ENCODE measurements around the gene CYP27B1. TPM values are rescaled to one million over a fixed set of nuclear protein-coding genes. Genes with fewer than 3 reads are reported as not detected.

Gene CYP27B1
- total RNA-seq, 1 experiment from 2014 or later = 11.6 TPM

DNA sequence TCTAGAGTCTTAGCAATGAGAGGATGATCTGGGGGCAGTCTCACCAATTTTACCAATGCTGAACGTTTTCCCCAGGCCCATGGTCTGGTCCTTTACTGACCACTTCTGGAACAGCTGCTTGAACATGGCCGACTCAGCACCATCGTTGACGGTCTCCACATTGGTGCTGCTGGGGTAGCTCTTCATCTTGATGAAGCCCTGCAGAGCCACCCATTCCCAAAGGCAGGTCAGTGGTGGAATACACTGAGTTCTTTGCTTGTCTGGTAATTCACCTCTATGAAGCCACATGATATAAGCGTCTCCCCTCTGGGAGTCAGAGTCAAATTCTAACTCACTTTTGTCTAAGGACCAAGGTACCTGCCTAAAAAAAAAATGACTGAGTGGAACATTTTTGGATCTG is 41.5 kb upstream of the CYP27B1 start:
- Histone ChIP-seq H4K20me1 (ENCODE audit: insufficient read depth) (no peaks in the 10 kb centered on the region), H3K36me3 (ENCODE audit: control insufficient read depth in 1 of 2, insufficient read depth in 2 of 2, low read length in 2 of 2) (no peaks in the 10 kb centered on the region), H3K9me3 (ENCODE audit: control insufficient read depth in 1 of 2, insufficient read depth in 1 of 2, low read depth in 1 of 2, low read length in 2 of 2) (no peaks in the 10 kb centered on the region), H3K79me2 (ENCODE audit: insufficient read depth, low read length) (no peaks in the 10 kb centered on the region), H3K9me2 (ENCODE audit: insufficient read depth) (no peaks in the 10 kb centered on the region), H3K27me3 (ENCODE audit: insufficient read depth, low read length) (no peaks in the 10 kb centered on the region), H3K4me1 (ENCODE audit: control insufficient read depth in 1 of 2, insufficient read depth in 2 of 2, low read length in 2 of 2) (peaks cover 0 to 16% of the 10 kb centered on the region in 2 experiments; a peak in 2 of 4 replicates), H3K4me2 (ENCODE audit: low read length) (no peak overlapping the region), H3K4me3 (replicated peaks in 1 of 2; ENCODE audit: low read depth in 1 of 2, low read length in 2 of 2) (no peak overlapping the region), H3K27ac (ENCODE audit: low read depth, low read length) (no peak overlapping the region), H3K9ac (ENCODE audit: low read length) (no peak overlapping the region), H2AFZ (ENCODE audit: low read depth, low read length, poor library complexity, severe bottlenecking) (no peak overlapping the region)
- RAD21 ChIA-PET (ENCODE audit: low non-redundant PET in 1 of 2, low total read pairs in 2 of 2, uncharacterized antibody in 2 of 2, unreplicated experiment in 2 of 2) = no interaction called here
- BruUV-seq (replicated peaks) = no TSS peak
- POLR2A ChIA-PET = no interaction called here
- no peak for DNase-seq (ENCODE audit: low read depth, low spot score)
- no peak for ATAC-seq
- CTCF ChIA-PET = no interaction called here
- intact Hi-C loops (cut with micrococcal nuclease) = no loop called here
- no peak for TF ChIP-seq ZNF274 (IDR thresholded peaks at IDR 0.05; ENCODE audit: low read depth, low read length)
- no peak for TF ChIP-seq CEBPB (IDR thresholded peaks at IDR 0.05; ENCODE audit: low read depth)
- TF ChIP-seq JUND (IDR thresholded peaks at IDR 0.05) = no peak
- no peak for TF ChIP-seq POLR2AphosphoS5 (IDR thresholded peaks at IDR 0.05; ENCODE audit: low read depth, low read length)
- no peak for TF ChIP-seq SRF (IDR thresholded peaks at IDR 0.05; ENCODE audit: low read depth)
- TF ChIP-seq FOSL1 (IDR thresholded peaks at IDR 0.05; ENCODE audit: low read depth) = no peak
- no peak for TF ChIP-seq SIN3A (IDR thresholded peaks at IDR 0.05; ENCODE audit: low read depth)
- TF ChIP-seq EGR1 (IDR thresholded peaks at IDR 0.05; ENCODE audit: low read depth) = no peak
- TF ChIP-seq, protein P1, sequence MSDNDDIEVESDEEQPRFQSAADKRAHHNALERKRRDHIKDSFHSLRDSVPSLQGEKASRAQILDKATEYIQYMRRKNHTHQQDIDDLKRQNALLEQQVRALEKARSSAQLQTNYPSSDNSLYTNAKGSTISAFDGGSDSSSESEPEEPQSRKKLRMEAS (IDR thresholded peaks at IDR 0.05) = no peak
- no peak for TF ChIP-seq POLR2A (IDR thresholded peaks at IDR 0.05; ENCODE audit: borderline replicate concordance, extremely low read depth, insufficient read depth, insufficient read length)
- no peak for TF ChIP-seq ELF1 (IDR thresholded peaks at IDR 0.05; ENCODE audit: borderline replicate concordance, low read depth)
- TF ChIP-seq, protein P2, sequence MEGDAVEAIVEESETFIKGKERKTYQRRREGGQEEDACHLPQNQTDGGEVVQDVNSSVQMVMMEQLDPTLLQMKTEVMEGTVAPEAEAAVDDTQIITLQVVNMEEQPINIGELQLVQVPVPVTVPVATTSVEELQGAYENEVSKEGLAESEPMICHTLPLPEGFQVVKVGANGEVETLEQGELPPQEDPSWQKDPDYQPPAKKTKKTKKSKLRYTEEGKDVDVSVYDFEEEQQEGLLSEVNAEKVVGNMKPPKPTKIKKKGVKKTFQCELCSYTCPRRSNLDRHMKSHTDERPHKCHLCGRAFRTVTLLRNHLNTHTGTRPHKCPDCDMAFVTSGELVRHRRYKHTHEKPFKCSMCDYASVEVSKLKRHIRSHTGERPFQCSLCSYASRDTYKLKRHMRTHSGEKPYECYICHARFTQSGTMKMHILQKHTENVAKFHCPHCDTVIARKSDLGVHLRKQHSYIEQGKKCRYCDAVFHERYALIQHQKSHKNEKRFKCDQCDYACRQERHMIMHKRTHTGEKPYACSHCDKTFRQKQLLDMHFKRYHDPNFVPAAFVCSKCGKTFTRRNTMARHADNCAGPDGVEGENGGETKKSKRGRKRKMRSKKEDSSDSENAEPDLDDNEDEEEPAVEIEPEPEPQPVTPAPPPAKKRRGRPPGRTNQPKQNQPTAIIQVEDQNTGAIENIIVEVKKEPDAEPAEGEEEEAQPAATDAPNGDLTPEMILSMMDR (IDR thresholded peaks at IDR 0.05 in 2 of 3, conservative IDR thresholded peaks at IDR 0.05 in 1 of 3; ENCODE audit: borderline replicate concordance in 1 of 3, insufficient read depth in 1 of 3, low read depth in 2 of 3, low read length in 2 of 3) = no peak
- no peak for TF ChIP-seq EZH2 (IDR thresholded peaks at IDR 0.05)
- TF ChIP-seq, protein P3, sequence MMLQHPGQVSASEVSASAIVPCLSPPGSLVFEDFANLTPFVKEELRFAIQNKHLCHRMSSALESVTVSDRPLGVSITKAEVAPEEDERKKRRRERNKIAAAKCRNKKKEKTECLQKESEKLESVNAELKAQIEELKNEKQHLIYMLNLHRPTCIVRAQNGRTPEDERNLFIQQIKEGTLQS (IDR thresholded peaks at IDR 0.05) = no peak
- TF ChIP-seq, protein P4, sequence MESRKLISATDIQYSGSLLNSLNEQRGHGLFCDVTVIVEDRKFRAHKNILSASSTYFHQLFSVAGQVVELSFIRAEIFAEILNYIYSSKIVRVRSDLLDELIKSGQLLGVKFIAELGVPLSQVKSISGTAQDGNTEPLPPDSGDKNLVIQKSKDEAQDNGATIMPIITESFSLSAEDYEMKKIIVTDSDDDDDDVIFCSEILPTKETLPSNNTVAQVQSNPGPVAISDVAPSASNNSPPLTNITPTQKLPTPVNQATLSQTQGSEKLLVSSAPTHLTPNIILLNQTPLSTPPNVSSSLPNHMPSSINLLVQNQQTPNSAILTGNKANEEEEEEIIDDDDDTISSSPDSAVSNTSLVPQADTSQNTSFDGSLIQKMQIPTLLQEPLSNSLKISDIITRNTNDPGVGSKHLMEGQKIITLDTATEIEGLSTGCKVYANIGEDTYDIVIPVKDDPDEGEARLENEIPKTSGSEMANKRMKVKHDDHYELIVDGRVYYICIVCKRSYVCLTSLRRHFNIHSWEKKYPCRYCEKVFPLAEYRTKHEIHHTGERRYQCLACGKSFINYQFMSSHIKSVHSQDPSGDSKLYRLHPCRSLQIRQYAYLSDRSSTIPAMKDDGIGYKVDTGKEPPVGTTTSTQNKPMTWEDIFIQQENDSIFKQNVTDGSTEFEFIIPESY (IDR thresholded peaks at IDR 0.05; ENCODE audit: extremely low read depth, insufficient replicate concordance, low read length) = no peak
- no peak for TF ChIP-seq CBX3 (IDR thresholded peaks at IDR 0.05; ENCODE audit: low read depth)
- no peak for TF ChIP-seq RAD21 (IDR thresholded peaks at IDR 0.05; ENCODE audit: low read depth)
- TF ChIP-seq ZFX (IDR thresholded peaks at IDR 0.05) = no peak
- TF ChIP-seq EZH2phosphoT487 (IDR thresholded peaks at IDR 0.05; ENCODE audit: borderline replicate concordance) = no peak

All from HCT116 (cell line).